ENCODE results near the gene GRK1.

GRCh38 chr13:113775451-113776145, 108.6 kb downstream of the GRK1 start:
- TF ChIP-seq CTCF (conservative IDR thresholded peaks at IDR 0.05) (no peak), EZH2 (IDR thresholded peaks at IDR 0.05; ENCODE audit: low read depth) (no peak)
